Measurements from ENCODE around the gene P4HA1.

- TF ChIP-seq, protein P1, sequence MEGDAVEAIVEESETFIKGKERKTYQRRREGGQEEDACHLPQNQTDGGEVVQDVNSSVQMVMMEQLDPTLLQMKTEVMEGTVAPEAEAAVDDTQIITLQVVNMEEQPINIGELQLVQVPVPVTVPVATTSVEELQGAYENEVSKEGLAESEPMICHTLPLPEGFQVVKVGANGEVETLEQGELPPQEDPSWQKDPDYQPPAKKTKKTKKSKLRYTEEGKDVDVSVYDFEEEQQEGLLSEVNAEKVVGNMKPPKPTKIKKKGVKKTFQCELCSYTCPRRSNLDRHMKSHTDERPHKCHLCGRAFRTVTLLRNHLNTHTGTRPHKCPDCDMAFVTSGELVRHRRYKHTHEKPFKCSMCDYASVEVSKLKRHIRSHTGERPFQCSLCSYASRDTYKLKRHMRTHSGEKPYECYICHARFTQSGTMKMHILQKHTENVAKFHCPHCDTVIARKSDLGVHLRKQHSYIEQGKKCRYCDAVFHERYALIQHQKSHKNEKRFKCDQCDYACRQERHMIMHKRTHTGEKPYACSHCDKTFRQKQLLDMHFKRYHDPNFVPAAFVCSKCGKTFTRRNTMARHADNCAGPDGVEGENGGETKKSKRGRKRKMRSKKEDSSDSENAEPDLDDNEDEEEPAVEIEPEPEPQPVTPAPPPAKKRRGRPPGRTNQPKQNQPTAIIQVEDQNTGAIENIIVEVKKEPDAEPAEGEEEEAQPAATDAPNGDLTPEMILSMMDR (IDR thresholded peaks at IDR 0.05), result no peak
- TF ChIP-seq CREB1 (CRISPR knock-in tag; IDR thresholded peaks at IDR 0.05) (no peak), TEAD4 (CRISPR knock-in tag; IDR thresholded peaks at IDR 0.05) (no peak), SMAD3 (CRISPR knock-in tag; IDR thresholded peaks at IDR 0.05; ENCODE audit: borderline replicate concordance) (no peak), TP53 (CRISPR knock-in tag; IDR thresholded peaks at IDR 0.05) (no peak), E2F1 (CRISPR knock-in tag; IDR thresholded peaks at IDR 0.05) (no peak), FOXP1 (CRISPR knock-in tag; IDR thresholded peaks at IDR 0.05; ENCODE audit: borderline replicate concordance) (no peak), NR2C2 (CRISPR knock-in tag; IDR thresholded peaks at IDR 0.05) (no peak), ZNF317 (CRISPR knock-in tag; IDR thresholded peaks at IDR 0.05; ENCODE audit: borderline replicate concordance, low read depth) (no peak), SP1 (CRISPR knock-in tag; conservative IDR thresholded peaks at IDR 0.05) (no peak), MYBL2 (CRISPR knock-in tag; IDR thresholded peaks at IDR 0.05) (no peak), TEAD1 (CRISPR knock-in tag; IDR thresholded peaks at IDR 0.05) (no peak), ESRRA (CRISPR knock-in tag; IDR thresholded peaks at IDR 0.05; ENCODE audit: borderline replicate concordance) (no peak), ATF1 (CRISPR knock-in tag; IDR thresholded peaks at IDR 0.05) (no peak)
Observed at GRCh38 chr10:73018632-73019031, 78.0 kb downstream of the P4HA1 start.

Measured in WTC11 (cell line).